GM23248 (cell line): ENCODE data around the gene CENPM. TPM values are rescaled to one million over a fixed set of nuclear protein-coding genes. Genes with fewer than 3 reads are reported as not detected.

Source experiments
- DNase-seq: peaks from one replicate; pipeline ENCODE4 v3.0.0-alpha.2; 2015
- H2AFZ ChIP-seq: fragments of 200-600 bp; sonication (generic); 2 replicates; pipeline ENCODE4 v1.6.1; 2016; ENCODE audit warnings: antibody characterized with exemption
- H3F3A ChIP-seq: fragments of 200-600 bp; sonication (generic); 2 replicates; pipeline ENCODE4 v1.6.1; 2016; ENCODE audit warnings: mild to moderate bottlenecking, antibody characterized with exemption, mixed run types; ENCODE audit not compliant: insufficient read depth
- H3K27ac ChIP-seq: fragments of 200-600 bp; sonication (generic); 2 replicates; pipeline ENCODE4 v1.5.1; 2016; ENCODE audit warnings: mild to moderate bottlenecking
- H3K27me3 ChIP-seq: fragments of 200-600 bp; sonication (generic); replicated peaks from 2 replicates; pipeline ENCODE4 v1.6.1; 2016; ENCODE audit warnings: mild to moderate bottlenecking; ENCODE audit not compliant: insufficient read depth
- H3K36me3 ChIP-seq: fragments of 200-600 bp; sonication (generic); 2 replicates; pipeline ENCODE4 v1.6.1; 2016; ENCODE audit warnings: low read depth, mild to moderate bottlenecking
- H3K4me1 ChIP-seq: fragments of 200-600 bp; sonication (generic); 2 replicates; pipeline ENCODE4 v1.6.1; 2016; ENCODE audit warnings: mild to moderate bottlenecking; ENCODE audit not compliant: insufficient read depth
- H3K4me2 ChIP-seq: fragments of 200-600 bp; sonication (generic); one replicate; pipeline ENCODE4 v1.6.1; 2016; ENCODE audit warnings: mild to moderate bottlenecking; ENCODE audit not compliant: unreplicated experiment
- H3K4me3 ChIP-seq: fragments of 200-600 bp; sonication (generic); 2 replicates; pipeline ENCODE4 v1.5.1; 2016; ENCODE audit warnings: mild to moderate bottlenecking
- H3K79me2 ChIP-seq: fragments of 200-600 bp; sonication (generic); 2 replicates; pipeline ENCODE4 v1.6.1; 2016; ENCODE audit warnings: mild to moderate bottlenecking; ENCODE audit not compliant: insufficient read depth
- H3K9ac ChIP-seq: fragments of 200-600 bp; sonication (generic); 2 replicates; pipeline ENCODE4 v1.6.1; 2016; ENCODE audit warnings: mild to moderate bottlenecking
- H3K9me2 ChIP-seq: fragments of 200-600 bp; sonication (generic); 2 replicates; pipeline ENCODE4 v1.6.1; 2016; ENCODE audit warnings: mixed run types, mild to moderate bottlenecking, moderate library complexity; ENCODE audit not compliant: insufficient read depth
- H3K9me3 ChIP-seq: fragments of 200-600 bp; sonication (generic); one replicate; pipeline ENCODE4 v1.6.1; 2017; ENCODE audit warnings: low read depth
- H4K20me1 ChIP-seq: fragments of 200-600 bp; sonication (generic); 2 replicates; pipeline ENCODE4 v1.6.0; 2016; ENCODE audit not compliant: insufficient read depth
- EZH2 ChIP-seq: fragments of 200-600 bp; sonication (generic); IDR thresholded peaks from 2 replicates; pipeline ENCODE4 v1.6.1; 2018; ENCODE audit warnings: antibody characterized with exemption, mild to moderate bottlenecking; ENCODE audit not compliant: insufficient read depth, poor library complexity, severe bottlenecking
- EZH2phosphoT487 ChIP-seq: fragments of 200-600 bp; sonication (generic); IDR thresholded peaks from 2 replicates; pipeline ENCODE4 v1.6.1; 2018; ENCODE audit warnings: antibody characterized with exemption, moderate library complexity, mild to moderate bottlenecking, low read depth; ENCODE audit not compliant: insufficient read depth
- WGBS, 2 experiments: methylation state at CpG; one replicate each; pipeline ENCODE4 v1.1.6; 2015 to 2017; ENCODE audit warnings: low lambda C conversion rate in 2 of 2, low coverage in 1 of 2; ENCODE audit errors: missing lambda C conversion rate in 2 of 2; 5-methylcytosine and 5-hydroxymethylcytosine counted together
- in situ Hi-C: fragments of 300-500 bp; cut with MboI; formaldehyde crosslinking; loops from 2 replicates; pipeline ENCODE4 v1.15.0; 2020
- polyA plus RNA-seq: library from polyadenylated mRNA; unstranded; fragments of >200 nt; fragmentation: Nextera tagmentation; extraction: Ambion mirVana; gene quantifications from 2 replicates; pipeline ENCODE4 v1.2.1, GENCODE V29; 2016
- total RNA-seq: library from RNA; depleted of rRNA; stranded (reverse); fragments of >200 nt; shearing (Covaris generic); gene quantifications from 2 replicates; pipeline ENCODE4 v1.2.3, GENCODE V29; 2014

The CENPM gene
- total and polyA plus RNA-seq, 2 experiments from 2014 or later, result 5.7 to 18.9 TPM

- Histone ChIP-seq H3K9me2 (no peaks in the 10 kb centered on the region), H4K20me1 (no peaks in the 10 kb centered on the region), H3K9ac (peak overlapping the region; percentile 67), H3K79me2 (no peaks in the 10 kb centered on the region), H3K4me3 (no peak overlapping the region), H2AFZ (no peak overlapping the region), H3K27me3 (no peaks in the 10 kb centered on the region), H3K27ac (peak overlapping the region; percentile 90), H3K9me3 (no peaks in the 10 kb centered on the region), H3F3A (peaks cover 23% of the 10 kb centered on the region), H3K4me2 (peak overlapping the region; percentile 11), H3K36me3 (no peaks in the 10 kb centered on the region), H3K4me1 (peaks cover 11% of the 10 kb centered on the region)
- TF ChIP-seq EZH2 (no peak), EZH2phosphoT487 (no peak)
- in situ Hi-C loops, result loop anchor here (10.0 kb wide), 1 partner anchor 245 kb away; the partner anchor contains the start of gene MEI1
- no peak for DNase-seq
- 88% methylated on average over 13 of the region's 13 CpGs for WGBS, 2 experiments
Measured at GRCh38 chr22:41939981-41940831, 6.7 kb downstream of the CENPM start.

GRCh38 chr22:41936894-41937169, 10.1 kb downstream of the CENPM start:
- Histone ChIP-seq H4K20me1 (no peaks in the 10 kb centered on the region), H3K9me2 (no peaks in the 10 kb centered on the region), H3K79me2 (no peaks in the 10 kb centered on the region), H3K4me2 (no peak overlapping the region), H3K27ac (no peak overlapping the region), H3K9me3 (no peaks in the 10 kb centered on the region), H3K4me3 (no peak overlapping the region), H3K9ac (no peak overlapping the region), H3K36me3 (no peaks in the 10 kb centered on the region), H3F3A (peaks cover 20% of the 10 kb centered on the region), H3K4me1 (peaks cover 5% of the 10 kb centered on the region), H2AFZ (no peak overlapping the region), H3K27me3 (no peaks in the 10 kb centered on the region)
- TF ChIP-seq EZH2 (no peak), EZH2phosphoT487 (no peak)
- 95 to 96% methylated on average over 2 of the region's 2 CpGs for WGBS, 2 experiments
- in situ Hi-C loops, result no loop called here
- DNase-seq, result no peak

- no peak overlapping the region for H3K4me3 ChIP-seq
- H3K27me3 ChIP-seq, result no peaks in the 10 kb centered on the region
- H3K9me2 ChIP-seq, result no peaks in the 10 kb centered on the region
- no peak for DNase-seq
- no peaks in the 10 kb centered on the region for H4K20me1 ChIP-seq
- H3K27ac ChIP-seq, result no peak overlapping the region
- in situ Hi-C loops, result no loop called here
- no peaks in the 10 kb centered on the region for H3K79me2 ChIP-seq
- TF ChIP-seq EZH2phosphoT487 (no peak), EZH2 (no peak)
- no peak overlapping the region for H2AFZ ChIP-seq
- no peak overlapping the region for H3K4me2 ChIP-seq
- no peaks in the 10 kb centered on the region for H3K9me3 ChIP-seq
- no peaks in the 10 kb centered on the region for H3K36me3 ChIP-seq
- 94 to 98% methylated on average over 9 of the region's 9 CpGs for WGBS, 2 experiments
- peaks cover 8% of the 10 kb centered on the region for H3F3A ChIP-seq
- no peak overlapping the region for H3K9ac ChIP-seq
- peaks cover 3% of the 10 kb centered on the region for H3K4me1 ChIP-seq
Measured at GRCh38 chr22:41935509-41935908, 11.4 kb downstream of the CENPM start.

DNA sequence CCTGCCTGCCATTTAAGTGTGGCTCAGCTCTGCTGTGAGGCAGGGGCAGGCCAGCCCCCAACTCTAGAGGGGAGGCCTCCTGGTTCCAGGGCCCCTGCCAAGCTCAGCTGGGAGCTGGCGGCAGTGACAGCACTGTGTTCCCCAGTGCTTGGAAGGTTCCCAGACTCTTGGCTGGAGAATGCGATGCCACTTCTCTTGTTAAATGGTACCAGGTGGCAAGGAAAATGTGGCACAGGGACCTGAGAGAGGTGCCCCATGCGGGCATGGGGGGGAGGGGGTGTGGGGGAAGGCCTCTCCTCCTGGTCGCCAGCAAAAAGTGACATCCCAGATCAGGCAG, 12.0 kb downstream of the CENPM start:
- no peaks in the 10 kb centered on the region for H3K9me3 ChIP-seq
- 76 to 82% methylated on average over 3 to 4 of the region's 4 CpGs for WGBS, 2 experiments
- TF ChIP-seq EZH2phosphoT487 (no peak), EZH2 (no peak)
- no peak overlapping the region for H3K4me2 ChIP-seq
- peaks cover 3% of the 10 kb centered on the region for H3F3A ChIP-seq
- no peak overlapping the region for H2AFZ ChIP-seq
- H3K9me2 ChIP-seq, result no peaks in the 10 kb centered on the region
- in situ Hi-C loops, result no loop called here
- H4K20me1 ChIP-seq, result no peaks in the 10 kb centered on the region
- no peak for DNase-seq
- H3K9ac ChIP-seq, result no peak overlapping the region
- H3K79me2 ChIP-seq, result no peaks in the 10 kb centered on the region
- no peaks in the 10 kb centered on the region for H3K4me1 ChIP-seq
- no peak overlapping the region for H3K27ac ChIP-seq
- no peaks in the 10 kb centered on the region for H3K27me3 ChIP-seq
- H3K36me3 ChIP-seq, result no peaks in the 10 kb centered on the region
- H3K4me3 ChIP-seq, result no peak overlapping the region
